ENCODE measurements around the gene TSHZ1.

Gene TSHZ1

GRCh38 chr18:75210274-75211001 is at the start of gene TSHZ1:
Gene TSHZ1, plus strand, starts transcription at chr18:75210797. Its CDS starts 1,080 bp downstream, at chr18:75211877.
- peak within 1 kb of the TSS; percentile 92 to 99 (median 98) for H3K27ac ChIP-seq
- peak within 1 kb of the TSS; percentile 75 to 95 (median 81) for H3K4me3 ChIP-seq

- H3K4me3 ChIP-seq = peak overlapping the region; percentile 11 to 36 (median 28)
- no peak overlapping the region for H3K27ac ChIP-seq
Measured at GRCh38 chr18:75161256-75162028, 49.2 kb upstream of the TSHZ1 start.

- Histone ChIP-seq H3K4me3 (no peak overlapping the region), H3K27ac (no peak overlapping the region)
Measured at GRCh38 chr18:75162467-75162866, 48.1 kb upstream of the TSHZ1 start.

- Histone ChIP-seq H3K27ac (no peak overlapping the region), H3K4me3 (no peak overlapping the region)
Measured at GRCh38 chr18:75162978-75163377, 47.6 kb upstream of the TSHZ1 start.

- Histone ChIP-seq H3K4me3 (no peak overlapping the region), H3K27ac (no peak overlapping the region)
Measured at GRCh38 chr18:75163736-75164135, 46.9 kb upstream of the TSHZ1 start.

- no peak overlapping the region for H3K27ac ChIP-seq
- no peak overlapping the region for H3K4me3 ChIP-seq
Measured at GRCh38 chr18:75164479-75164878, 46.1 kb upstream of the TSHZ1 start.

GRCh38 chr18:75165926-75166325 is 44.7 kb upstream of the TSHZ1 start:
- Histone ChIP-seq H3K4me3 (no peak overlapping the region), H3K27ac (no peak overlapping the region)

- no peak overlapping the region for H3K4me3 ChIP-seq
- no peak overlapping the region for H3K27ac ChIP-seq
Measured at GRCh38 chr18:75167137-75167536, 43.5 kb upstream of the TSHZ1 start.

GRCh38 chr18:75167759-75168618 is 42.6 kb upstream of the TSHZ1 start:
- H3K27ac ChIP-seq = no peak overlapping the region
- no peak overlapping the region for H3K4me3 ChIP-seq

GRCh38 chr18:75168619-75169018 is 42.0 kb upstream of the TSHZ1 start:
- no peak overlapping the region for H3K4me3 ChIP-seq
- no peak overlapping the region for H3K27ac ChIP-seq

GRCh38 chr18:75169411-75169810 is 41.2 kb upstream of the TSHZ1 start:
- Histone ChIP-seq H3K4me3 (no peak overlapping the region), H3K27ac (no peak overlapping the region)

- Histone ChIP-seq H3K27ac (no peak overlapping the region), H3K4me3 (no peak overlapping the region)
Measured at GRCh38 chr18:75170022-75170789, 40.4 kb upstream of the TSHZ1 start.

GRCh38 chr18:75170916-75171315 is 39.7 kb upstream of the TSHZ1 start:
- Histone ChIP-seq H3K4me3 (no peak overlapping the region), H3K27ac (no peak overlapping the region)

GRCh38 chr18:75172299-75173124 is 38.1 kb upstream of the TSHZ1 start:
- Histone ChIP-seq H3K27ac (no peak overlapping the region), H3K4me3 (no peak overlapping the region)

GRCh38 chr18:75173125-75173432 is 37.5 kb upstream of the TSHZ1 start:
- Histone ChIP-seq H3K27ac (no peak overlapping the region), H3K4me3 (no peak overlapping the region)

GRCh38 chr18:75173738-75174137 is 36.9 kb upstream of the TSHZ1 start:
- Histone ChIP-seq H3K27ac (no peak overlapping the region), H3K4me3 (no peak overlapping the region)

- Histone ChIP-seq H3K4me3 (no peak overlapping the region), H3K27ac (no peak overlapping the region)
Measured at GRCh38 chr18:75176849-75177248, 33.7 kb upstream of the TSHZ1 start.

GRCh38 chr18:75178376-75178775 is 32.2 kb upstream of the TSHZ1 start:
- H3K27ac ChIP-seq = no peak overlapping the region
- no peak overlapping the region for H3K4me3 ChIP-seq

All from skin epidermis (tissue), 12 donors.